A204.1 (cell line): ENCODE measurements around the gene GPR15LG.
"Not testable (repeated sequence)": the region's sequence is repeated elsewhere in the genome, so short reads cannot be mapped to it uniquely, and the experiment has no call there.

Source experiments
- FAIRE-seq: peaks from 2 replicates; lab custom pipeline; 2012; peaks lifted over from hg19 to GRCh38; lab: Jason Lieb, UNC

Gene GPR15LG

GRCh38 chr10:84166620-84167288 lies 6.8 kb upstream of the GPR15LG start:
- FAIRE-seq: no peak

GRCh38 chr10:84167289-84167653 lies 6.3 kb upstream of the GPR15LG start:
- FAIRE-seq: not testable (repeated sequence)

DNA sequence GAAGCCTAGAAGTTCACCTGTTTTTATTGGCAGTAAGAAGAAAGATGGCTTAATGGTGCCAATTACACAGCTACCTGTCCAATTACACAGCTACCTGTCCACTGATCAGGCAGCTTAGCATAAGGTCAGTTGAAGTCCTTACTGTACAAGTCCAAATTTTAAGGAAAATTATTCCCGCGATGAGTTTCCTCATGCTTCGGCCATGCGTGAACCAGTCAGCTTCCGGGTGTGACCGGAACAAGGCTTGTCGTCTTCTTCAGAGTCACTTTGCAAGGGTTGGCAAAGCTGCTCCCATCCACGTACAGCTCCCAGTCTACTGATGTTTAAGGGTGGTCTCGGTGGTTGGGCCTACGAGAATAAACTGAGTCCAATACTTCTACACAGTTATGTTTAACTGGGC lies 5.2 kb upstream of the GPR15LG start:
- FAIRE-seq: not testable (repeated sequence)

DNA sequence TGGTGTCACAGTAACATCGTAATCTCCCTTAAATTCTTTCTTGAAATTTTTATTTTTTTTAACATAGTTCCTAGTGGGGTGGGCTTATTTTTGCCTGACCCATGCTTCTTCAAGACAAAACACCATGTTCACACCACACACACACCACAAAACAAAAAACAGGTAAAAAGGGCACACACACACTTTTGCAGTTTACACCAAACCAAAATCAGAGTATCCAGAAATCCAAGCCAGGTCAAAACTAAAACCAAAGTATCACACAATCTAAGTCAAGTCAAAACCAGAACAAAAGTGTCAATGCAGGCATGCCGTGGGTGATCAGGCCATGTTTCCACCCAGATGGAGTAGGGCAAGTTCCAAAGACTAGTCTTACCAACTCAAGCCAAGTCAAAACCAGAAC lies 2.4 kb upstream of the GPR15LG start:
- FAIRE-seq: not testable (repeated sequence)

DNA sequence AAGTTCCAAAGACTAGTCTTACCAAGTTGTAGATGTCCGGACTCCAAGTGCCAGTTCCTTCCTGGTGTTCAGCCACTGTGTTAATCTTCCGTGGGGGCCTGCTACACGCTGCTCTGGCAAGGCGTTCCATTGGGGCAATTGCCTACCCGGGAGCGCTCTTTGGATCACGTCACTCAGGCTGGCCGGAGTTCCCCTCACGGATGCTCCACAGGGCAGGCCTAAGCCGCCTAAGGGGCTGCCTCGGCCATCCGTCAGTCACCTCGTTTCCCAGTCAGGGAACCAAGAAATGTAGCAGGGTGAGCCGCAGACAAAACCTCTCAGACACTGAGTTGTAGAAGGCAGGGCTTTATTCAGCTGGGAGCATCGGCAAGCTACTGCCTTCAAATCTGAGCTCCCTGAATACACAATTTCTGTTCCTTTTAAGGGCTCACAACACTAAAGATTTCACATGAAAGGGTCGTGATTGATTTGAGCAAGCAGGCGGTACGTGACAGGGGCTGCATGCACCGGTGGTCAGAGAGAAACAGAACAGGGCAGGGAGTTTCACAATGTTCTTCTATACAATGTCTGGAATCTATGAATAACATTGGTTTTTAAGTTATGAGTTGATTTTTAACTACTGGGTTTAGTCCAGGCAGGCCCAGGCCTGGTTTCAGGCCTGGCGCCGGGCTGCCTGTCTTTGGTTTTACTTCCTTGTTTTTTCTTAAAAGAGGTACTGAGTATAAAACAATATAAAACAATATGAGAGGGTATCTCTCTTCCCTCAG lies 1.7 kb upstream of the GPR15LG start:
- not testable (repeated sequence) for FAIRE-seq

DNA sequence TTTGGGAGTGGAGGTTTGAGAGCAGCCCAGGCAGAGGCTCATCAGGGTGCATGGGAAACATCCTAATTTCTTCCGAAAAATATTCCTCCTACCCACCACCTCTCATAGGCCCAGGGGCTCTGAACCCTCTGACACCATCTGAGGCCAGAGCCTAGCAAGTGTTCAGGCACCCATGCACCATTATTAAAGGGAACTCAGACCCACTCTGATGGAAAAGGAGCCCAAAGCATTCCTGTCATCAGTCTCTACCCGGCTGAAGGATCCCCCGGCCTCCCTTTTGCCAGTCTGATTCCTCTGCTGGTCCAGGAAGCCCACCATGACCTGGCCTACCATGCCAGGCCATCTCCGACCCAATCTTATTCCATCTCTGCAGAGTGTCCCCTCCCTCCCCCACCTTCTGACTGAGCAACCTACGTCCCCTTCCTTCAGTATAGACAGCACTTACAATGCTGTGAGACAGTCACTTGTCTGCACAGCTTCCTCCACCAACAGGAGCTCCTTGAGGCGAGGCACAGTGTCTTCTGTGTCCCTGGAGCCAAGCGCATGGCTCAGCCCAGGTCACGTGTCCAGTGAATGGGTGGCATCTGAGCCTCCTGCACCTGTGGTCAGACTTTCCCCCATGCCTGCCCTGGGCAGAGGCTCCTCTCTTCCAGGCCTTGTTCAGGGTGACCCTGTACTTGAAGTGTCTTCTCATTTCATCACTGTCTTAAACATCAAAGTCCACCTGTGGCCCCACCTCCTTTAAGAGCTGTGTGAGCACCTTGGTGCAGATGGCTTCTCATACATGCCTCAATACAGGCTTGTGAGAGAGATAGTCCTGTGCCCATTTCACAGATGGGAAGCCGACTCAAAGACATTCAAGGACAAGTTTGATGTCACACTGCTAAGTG lies 889 bp upstream of the GPR15LG start:
- FAIRE-seq: no peak

- FAIRE-seq: no peak
Observed at GRCh38 chr10:84175436-84175835, 1.8 kb downstream of the GPR15LG start.

DNA sequence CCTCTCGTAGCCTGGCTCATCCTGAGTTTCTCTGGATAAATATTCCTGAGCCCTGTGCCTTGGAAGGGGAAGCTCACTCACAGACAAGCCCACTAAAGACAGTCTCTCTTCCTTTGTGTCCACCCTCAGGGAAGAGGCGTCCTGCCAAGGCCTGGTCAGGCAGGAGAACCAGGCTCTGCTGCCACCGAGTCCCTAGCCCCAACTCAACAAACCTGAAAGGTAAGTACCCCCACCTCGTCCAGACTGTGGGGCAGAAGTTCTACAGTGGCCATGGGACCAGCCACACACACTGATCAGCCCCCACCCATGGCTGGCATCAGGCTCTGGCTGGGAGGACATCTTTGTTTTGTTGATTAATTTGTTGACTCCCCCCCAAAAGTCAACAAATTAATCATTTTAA lies 2.8 kb downstream of the GPR15LG start:
- no peak for FAIRE-seq

DNA sequence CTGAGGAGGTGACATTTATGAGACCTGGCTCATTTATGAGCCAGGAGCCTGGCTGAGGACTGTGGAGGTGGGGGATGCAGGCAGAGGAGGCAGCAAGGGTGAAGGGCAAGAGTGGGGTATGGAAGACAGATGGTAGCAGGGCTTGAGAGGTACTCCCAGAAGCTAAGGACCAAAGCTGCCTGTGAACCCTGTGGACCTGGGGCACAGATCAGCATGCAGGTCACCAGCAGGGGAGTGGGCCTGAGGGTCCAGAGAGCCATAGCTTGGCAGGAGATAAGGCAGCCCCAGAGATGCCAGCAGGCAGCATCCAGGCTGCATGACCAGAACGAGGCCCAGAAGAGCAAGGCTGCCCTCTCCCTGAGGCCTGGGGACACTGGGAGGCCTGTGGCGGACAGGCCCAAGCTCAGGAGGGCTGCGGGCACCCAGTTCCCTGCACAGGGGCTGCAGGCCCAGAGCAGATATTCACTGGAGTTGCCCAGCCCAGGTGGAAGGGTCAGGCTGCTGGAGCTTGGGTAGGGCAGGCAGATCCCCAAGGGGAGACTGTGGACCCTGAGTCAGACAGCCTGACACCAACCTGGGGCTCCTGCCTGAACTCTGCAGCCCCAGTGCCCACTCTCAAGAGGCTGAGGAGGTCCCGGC lies 3.4 kb downstream of the GPR15LG start:
- FAIRE-seq: no peak

DNA sequence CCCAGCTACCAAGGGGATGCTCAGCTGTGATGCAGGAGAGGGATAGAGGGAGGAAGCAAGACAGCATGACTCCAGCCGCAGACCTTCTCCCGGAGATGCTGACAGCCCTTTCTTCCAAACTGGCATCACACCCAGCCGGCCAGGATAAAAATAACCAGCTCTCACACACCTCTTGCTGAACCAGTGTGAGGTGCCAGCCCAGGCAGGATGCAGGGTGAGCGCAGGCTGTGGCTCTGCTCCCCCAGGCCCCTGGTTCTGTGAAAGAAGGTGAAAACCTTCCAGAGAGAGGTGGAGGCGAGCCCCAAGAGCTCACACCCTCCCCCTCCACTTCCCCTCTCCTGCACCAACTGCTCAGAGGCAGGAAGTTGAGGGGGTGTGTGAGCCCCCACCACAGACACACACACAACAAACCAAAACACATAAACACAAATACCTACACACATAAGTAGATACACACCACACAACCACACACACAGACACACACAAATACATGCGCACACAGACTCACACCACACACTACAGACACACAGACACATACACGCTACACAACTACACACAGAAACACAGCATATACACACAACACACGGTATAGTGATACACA lies 4.0 kb downstream of the GPR15LG start:
- no peak for FAIRE-seq

DNA sequence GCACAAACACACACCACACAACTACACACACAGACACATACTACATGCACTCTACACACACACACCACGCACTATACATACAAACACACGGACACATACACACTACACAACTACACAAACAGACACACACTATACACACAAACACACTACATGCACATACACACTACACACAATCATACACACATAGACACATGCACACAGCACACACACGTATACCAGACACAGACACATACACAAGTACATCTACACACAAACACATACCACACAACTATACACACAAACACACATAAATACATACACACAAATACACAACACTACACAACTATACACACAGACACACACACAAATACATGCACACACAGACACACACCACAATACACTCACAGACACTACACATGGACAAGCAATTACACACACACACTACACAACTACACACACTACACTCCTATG lies 4.6 kb downstream of the GPR15LG start:
- FAIRE-seq: no peak

GRCh38 chr10:84179059-84179710 lies 5.6 kb downstream of the GPR15LG start:
- no peak for FAIRE-seq

DNA sequence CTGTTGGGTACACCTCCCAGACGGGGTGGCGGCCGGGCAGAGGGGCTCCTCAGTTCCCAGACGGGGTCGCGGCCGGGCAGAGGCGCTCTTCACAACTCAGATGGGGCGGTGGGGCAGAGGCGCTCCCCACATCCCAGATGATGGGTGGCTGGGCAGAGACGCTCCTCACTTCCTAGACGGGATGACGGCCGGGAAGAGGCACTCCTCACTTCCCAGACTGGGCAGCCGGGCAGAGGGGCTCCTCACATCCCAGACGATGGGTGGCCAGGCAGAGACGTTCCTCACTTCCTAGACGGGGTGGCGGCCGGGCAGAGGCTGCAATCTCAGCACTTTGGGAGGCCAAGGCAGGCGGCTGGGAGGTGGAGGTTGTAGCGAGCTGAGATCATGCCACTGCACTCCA lies 6.8 kb downstream of the GPR15LG start:
- FAIRE-seq: not testable (repeated sequence)

DNA sequence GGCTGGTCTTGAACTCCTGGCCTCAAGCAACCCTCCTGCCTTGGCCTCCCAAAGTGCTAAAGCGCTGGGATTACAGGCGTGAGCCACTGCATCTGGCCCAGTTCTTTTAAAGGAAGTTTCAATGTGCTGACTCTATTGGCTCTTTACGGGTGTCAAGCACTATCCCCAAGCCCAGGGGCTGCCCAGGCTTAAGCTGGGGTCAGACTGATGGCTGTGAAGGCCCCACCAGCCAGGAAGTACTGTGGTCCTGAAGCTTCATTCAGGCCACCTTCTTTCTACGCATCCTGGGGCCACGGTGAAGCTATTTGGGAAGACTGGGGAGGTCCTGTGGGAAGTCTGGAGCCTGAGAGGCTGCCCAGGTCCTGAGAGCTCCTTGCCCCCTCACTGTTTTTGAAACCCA lies 8.0 kb downstream of the GPR15LG start:
- no peak for FAIRE-seq

GRCh38 chr10:84184517-84184916 lies 10.9 kb downstream of the GPR15LG start:
- FAIRE-seq: no peak

DNA sequence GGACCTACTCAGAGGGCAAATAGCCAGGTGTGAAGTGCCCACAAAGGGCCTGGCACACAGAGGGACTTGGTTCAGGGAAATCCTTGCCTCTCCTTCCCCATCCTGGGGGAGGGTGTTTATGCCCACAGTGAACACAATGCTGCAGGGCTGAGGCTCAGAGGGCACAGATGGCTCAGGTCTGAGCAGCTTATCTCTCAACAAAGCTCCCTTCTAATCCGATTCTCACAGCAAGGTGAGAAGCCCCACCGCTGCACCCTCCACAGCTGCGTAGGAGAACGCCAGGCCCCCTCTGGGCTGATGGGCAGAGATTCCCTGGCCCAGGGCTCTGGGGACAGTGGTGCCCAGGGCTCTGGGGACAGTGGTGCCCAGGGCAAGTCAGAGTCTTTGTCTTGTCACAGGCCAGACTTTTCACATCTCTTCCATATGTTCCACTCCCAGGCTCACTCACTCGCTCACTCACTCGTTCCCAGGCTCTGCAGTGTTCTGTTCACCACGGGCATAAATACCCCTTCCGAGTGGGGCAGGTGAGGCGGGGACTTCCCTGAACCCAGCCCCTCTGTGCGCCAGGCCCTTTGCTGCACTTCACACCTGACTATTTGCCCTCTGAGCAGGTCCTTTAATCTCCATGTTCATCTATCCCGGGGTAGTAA lies 12.1 kb downstream of the GPR15LG start:
- no peak for FAIRE-seq

DNA sequence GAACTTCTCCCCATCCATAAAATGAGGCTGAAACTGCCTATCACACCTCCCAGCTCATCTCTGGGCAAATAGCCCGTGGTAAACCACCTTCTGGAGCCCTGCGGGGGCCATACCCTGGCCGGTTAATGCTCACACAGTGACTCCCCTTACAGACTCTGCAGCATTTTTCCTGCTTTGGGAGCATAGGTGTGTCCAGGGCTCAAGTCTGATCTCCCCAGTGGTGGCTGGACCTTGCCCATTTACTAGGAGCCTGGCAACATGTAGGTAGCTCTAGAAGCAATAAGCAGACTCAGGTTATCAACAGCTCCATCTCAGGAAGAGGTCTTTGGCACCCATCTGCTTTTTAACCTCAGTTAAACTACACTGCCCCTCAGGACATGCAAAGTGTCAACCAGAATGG lies 15.2 kb downstream of the GPR15LG start:
- FAIRE-seq: no peak

DNA sequence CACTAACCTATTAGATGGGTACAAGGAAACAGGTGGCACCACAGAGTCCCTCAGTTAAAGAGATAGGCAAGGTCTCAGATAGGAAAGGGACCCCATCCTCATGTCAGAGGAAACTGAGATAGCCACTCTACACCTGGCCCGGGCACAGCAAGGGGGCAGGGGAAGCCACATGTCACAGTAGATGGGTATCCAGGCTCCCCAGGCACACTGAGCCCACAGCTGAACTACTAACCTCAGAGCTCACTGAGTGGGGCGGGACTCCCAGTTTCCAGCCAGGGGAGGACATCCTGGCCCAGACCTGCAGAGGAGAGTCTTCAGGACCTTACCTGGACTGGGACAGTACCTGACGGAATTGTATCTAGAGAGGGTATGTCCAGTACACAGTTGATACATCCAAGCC lies 17.0 kb downstream of the GPR15LG start:
- no peak for FAIRE-seq

GRCh38 chr10:84191106-84191505 lies 17.5 kb downstream of the GPR15LG start:
- FAIRE-seq: no peak

- no peak for FAIRE-seq
Observed at GRCh38 chr10:84193327-84193726, 19.7 kb downstream of the GPR15LG start.

DNA sequence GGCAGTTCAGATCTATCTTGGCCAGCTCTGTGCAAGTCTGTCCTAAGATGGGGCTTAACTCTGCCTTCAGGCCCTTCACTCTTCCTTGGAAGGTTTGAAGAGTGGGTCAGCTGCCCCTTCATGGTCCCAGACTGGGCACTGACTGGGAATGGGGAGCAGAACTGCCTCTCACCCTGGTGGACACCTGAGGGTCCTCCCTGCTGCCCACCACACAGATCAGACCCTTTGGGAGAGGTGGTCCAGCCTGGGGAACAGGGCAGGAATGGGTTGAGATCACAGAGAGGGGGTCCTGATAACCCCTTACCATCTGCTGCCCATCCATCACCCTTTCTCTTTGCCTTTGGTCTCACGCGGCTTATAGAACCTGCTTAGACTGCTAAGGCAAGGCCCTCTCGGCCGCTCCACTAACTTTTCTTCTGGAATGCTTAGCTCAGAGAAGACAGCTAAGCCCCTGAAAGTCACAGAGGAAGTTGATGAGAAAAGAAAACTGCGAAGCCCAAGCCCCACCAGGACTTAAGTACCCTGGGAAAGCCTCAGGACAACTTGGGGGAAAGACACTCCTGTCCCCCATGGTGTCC lies 20.3 kb downstream of the GPR15LG start:
- FAIRE-seq: no peak
